ENCODE measurements around the gene HSPA2.

Gene HSPA2

DNA sequence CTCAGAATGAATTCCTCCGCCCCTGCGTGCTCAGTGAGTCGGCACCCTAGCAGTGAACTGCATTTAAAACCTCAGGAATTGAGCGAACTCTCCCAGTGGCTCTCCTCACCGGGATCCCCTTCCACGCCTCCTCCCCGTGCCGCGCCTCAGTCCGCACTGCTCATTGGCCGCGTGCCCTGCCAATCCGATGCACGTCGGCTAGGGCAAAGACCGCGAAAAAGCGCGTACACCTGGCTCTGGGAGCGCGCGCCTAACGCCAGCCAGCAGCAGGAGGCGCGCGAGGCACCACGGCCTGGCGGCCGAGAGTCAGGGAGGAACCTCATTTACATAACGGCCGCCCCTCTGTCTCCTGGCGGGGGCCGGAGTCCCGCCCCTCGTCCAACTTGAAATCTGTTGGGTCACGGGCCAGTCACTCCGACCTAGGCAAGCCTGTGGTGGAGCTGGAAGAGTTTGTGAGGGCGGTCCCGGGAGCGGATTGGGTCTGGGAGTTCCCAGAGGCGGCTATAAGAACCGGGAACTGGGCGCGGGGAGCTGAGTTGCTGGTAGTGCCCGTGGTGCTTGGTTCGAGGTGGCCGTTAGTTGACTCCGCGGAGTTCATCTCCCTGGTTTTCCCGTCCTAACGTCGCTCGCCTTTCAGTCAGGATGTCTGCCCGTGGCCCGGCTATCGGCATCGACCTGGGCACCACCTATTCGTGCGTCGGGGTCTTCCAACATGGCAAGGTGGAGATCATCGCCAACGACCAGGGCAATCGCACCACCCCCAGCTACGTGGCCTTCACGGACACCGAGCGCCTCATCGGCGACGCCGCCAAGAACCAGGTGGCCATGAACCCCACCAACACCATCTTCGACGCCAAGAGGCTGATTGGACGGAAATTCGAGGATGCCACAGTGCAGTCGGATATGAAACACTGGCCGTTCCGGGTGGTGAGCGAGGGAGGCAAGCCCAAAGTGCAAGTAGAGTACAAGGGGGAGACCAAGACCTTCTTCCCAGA lies at the start of gene HSPA2:
Gene HSPA2, plus strand, starts transcription at position 534 of the 995 bp plus-strand sequence. Its CDS starts 109 bp downstream, at position 643.
- peak within 1 kb of the TSS; percentile 65 for H3K4me3 ChIP-seq (ENCODE audit: low read depth, low read length)
- TF ChIP-seq, protein P1, sequence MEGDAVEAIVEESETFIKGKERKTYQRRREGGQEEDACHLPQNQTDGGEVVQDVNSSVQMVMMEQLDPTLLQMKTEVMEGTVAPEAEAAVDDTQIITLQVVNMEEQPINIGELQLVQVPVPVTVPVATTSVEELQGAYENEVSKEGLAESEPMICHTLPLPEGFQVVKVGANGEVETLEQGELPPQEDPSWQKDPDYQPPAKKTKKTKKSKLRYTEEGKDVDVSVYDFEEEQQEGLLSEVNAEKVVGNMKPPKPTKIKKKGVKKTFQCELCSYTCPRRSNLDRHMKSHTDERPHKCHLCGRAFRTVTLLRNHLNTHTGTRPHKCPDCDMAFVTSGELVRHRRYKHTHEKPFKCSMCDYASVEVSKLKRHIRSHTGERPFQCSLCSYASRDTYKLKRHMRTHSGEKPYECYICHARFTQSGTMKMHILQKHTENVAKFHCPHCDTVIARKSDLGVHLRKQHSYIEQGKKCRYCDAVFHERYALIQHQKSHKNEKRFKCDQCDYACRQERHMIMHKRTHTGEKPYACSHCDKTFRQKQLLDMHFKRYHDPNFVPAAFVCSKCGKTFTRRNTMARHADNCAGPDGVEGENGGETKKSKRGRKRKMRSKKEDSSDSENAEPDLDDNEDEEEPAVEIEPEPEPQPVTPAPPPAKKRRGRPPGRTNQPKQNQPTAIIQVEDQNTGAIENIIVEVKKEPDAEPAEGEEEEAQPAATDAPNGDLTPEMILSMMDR (IDR thresholded peaks at IDR 0.05; ENCODE audit: low read depth, low read length): peak; percentile 74

DNA sequence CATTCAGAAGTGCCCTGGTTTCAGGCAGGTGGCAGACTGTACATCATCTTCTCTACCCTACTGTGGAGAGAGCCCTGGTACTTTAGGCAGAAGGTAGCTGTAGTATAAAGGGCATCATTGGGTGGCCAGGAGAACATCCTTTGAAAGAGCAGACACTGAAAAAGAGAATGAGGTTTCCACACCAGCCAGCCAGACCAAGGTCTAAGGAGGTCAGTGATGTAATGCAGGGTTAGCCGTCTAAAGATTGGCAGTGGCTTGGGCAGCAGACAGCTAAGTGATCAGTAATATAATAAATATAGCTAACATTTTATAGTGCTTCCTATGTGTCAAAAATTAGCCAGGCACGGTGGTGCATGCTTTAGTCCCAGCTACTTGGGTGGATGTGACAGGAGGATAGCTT lies 48.9 kb upstream of the HSPA2 start:
- TF ChIP-seq, protein P1 (IDR thresholded peaks at IDR 0.05; ENCODE audit: low read depth, low read length): no peak
- no peak overlapping the region for H3K4me3 ChIP-seq (ENCODE audit: low read depth, low read length)

DNA sequence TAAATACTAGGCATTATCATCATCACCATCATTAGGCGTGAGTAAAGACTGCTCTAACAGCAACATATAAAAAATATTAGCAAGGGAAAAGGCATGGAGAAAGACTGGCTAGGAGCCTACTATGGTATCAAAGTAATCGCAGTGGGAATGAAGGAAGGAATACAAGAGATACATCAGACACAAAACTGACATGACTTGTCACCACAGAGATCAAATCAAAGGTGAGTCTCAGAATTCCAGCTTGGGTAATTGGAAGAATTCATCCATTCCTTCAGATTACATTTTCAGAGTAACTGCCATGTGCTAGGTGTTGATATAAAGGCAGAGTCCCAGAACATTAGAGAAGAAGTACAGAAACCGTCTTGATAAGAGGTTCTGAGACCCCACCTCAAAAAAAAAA lies 47.1 kb upstream of the HSPA2 start:
- H3K4me3 ChIP-seq (ENCODE audit: low read depth, low read length): no peak overlapping the region
- TF ChIP-seq, protein P1 (IDR thresholded peaks at IDR 0.05; ENCODE audit: low read depth, low read length): no peak

DNA sequence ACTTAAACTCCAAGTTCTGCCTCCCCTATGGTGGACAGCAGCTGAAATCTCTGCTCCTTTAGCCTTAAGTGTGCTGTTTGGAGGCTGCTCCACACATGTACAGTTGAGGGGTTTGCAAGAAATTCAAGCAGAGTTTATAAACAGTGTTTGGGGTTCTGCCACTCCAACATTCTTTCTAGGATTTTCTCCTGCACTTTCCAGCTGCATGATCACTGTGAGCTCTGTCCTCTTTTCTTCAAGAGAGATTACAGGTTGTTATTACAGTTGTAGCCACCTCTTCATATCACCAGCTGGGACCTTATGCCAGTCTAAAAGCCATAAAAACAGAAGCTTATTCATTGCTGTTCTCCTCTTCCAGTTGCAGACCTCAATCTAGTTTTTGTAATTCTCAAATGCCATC lies 45.3 kb upstream of the HSPA2 start:
- no peak overlapping the region for H3K4me3 ChIP-seq (ENCODE audit: low read depth, low read length)
- TF ChIP-seq, protein P1 (IDR thresholded peaks at IDR 0.05; ENCODE audit: low read depth, low read length): no peak

DNA sequence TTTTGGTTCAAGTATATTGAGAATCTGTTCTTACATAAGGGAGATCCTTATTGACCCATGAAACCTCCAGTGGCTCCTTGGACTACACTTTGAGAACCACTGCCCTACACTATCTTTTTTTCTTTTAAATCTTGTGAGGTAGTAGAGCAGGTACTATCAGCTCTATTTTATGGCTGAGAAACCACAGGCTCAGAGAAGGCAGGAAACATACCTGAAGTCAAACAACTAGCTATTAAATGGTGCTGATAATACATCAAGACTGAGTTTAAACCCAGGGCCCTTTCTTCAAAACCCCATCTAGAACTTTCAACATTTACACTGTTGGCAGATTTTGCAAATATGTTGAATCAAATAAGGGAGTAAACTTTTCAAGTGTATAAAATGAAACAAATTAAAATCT lies 43.8 kb upstream of the HSPA2 start:
- no peak overlapping the region for H3K4me3 ChIP-seq (ENCODE audit: low read depth, low read length)
- TF ChIP-seq, protein P1 (IDR thresholded peaks at IDR 0.05; ENCODE audit: low read depth, low read length): no peak

DNA sequence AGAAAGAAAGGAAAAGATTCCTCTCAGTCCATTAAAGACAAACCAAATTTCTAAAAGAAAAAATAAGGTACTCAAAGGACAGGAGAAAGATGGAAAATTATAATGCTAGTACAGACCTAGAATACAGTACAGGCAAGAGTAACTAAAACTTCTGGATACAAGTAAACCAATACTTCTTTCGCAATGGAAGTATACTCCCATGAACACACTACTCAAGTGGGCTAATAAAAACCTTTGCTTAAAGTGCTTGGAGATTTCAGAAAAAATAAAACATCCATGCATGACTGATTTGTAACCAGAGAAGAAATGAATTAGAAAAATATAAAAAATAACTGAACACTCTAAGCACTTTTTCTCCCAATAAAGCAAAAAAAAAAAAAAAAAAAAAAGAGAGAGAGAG lies 40.5 kb upstream of the HSPA2 start:
- H3K4me3 ChIP-seq (ENCODE audit: low read depth, low read length): no peak overlapping the region
- TF ChIP-seq, protein P1 (IDR thresholded peaks at IDR 0.05; ENCODE audit: low read depth, low read length): no peak
